ENCODE results near the gene LIMS1. TPM values are rescaled to one million over a fixed set of nuclear protein-coding genes. Genes with fewer than 3 reads are reported as not detected.
A peak's percentile ranks its signal among the peaks of the same experiment; 100 is the strongest.

The LIMS1 gene
- total and polyA plus RNA-seq, 2 donors from 2014 or later, result 14.4 to 65.1 TPM

- Histone ChIP-seq H3K9me3 (ENCODE audit: control insufficient read depth in 2 of 3, insufficient read depth in 1 of 3, low read length in 3 of 3) (no peaks in the 10 kb centered on the region), H3K4me1 (ENCODE audit: control insufficient read depth in 2 of 3, insufficient read depth in 2 of 3, low read depth in 1 of 3, low read length in 3 of 3) (peaks cover 3 to 19% (median 9%) of the 10 kb centered on the region in 3 donors), H3K27me3 (ENCODE audit: control insufficient read depth, insufficient read depth, low read length) (no peaks in the 10 kb centered on the region), H3K4me3 (ENCODE audit: low read length in 3 of 3) (peak overlapping the region in 2 of 3 donors; percentile 12 to 72), H3K9ac (ENCODE audit: low read length in 3 of 3) (peak overlapping the region in 1 of 3 donors; percentile 12), H3K27ac (ENCODE audit: low read depth in 2 of 2, low read length in 2 of 2) (no peak overlapping the region), H3K36me3 (ENCODE audit: control insufficient read depth in 2 of 3, insufficient read depth in 3 of 3, low read length in 3 of 3) (no peaks in the 10 kb centered on the region)
- FAIRE-seq (no peak), DNase-seq (peak in 2 of 5 donors; percentile 32 to 34)
- TF ChIP-seq CTCF (IDR thresholded peaks at IDR 0.05; ENCODE audit: borderline replicate concordance, extremely low read depth, insufficient read depth), result no peak
- intact Hi-C loops (cut with DNase I), result no loop called here
Observed at GRCh38 chr2:108536133-108536780, 2.0 kb downstream of the LIMS1 start.

- H3K4me3 ChIP-seq (ENCODE audit: low read length in 3 of 3), result peak overlapping the region in 1 of 3 donors; percentile 72
- H3K27me3 ChIP-seq (ENCODE audit: control insufficient read depth, insufficient read depth, low read length), result no peaks in the 10 kb centered on the region
- FAIRE-seq (no peak), DNase-seq (no peak)
- H3K4me1 ChIP-seq (ENCODE audit: control insufficient read depth in 2 of 3, insufficient read depth in 2 of 3, low read depth in 1 of 3, low read length in 3 of 3), result peaks cover 3 to 26% (median 13%) of the 10 kb centered on the region in 3 donors
- no peaks in the 10 kb centered on the region for H3K9me3 ChIP-seq (ENCODE audit: control insufficient read depth in 2 of 3, insufficient read depth in 1 of 3, low read length in 3 of 3)
- TF ChIP-seq CTCF (IDR thresholded peaks at IDR 0.05; ENCODE audit: borderline replicate concordance, extremely low read depth, insufficient read depth), result no peak
- H3K27ac ChIP-seq (ENCODE audit: low read depth in 2 of 2, low read length in 2 of 2), result peak overlapping the region in 1 of 2 donors; percentile 23
- peak overlapping the region in 1 of 3 donors; percentile 12 for H3K9ac ChIP-seq (ENCODE audit: low read length in 3 of 3)
- intact Hi-C loops (cut with DNase I), result no loop called here
- H3K36me3 ChIP-seq (ENCODE audit: control insufficient read depth in 2 of 3, insufficient read depth in 3 of 3, low read length in 3 of 3), result no peaks in the 10 kb centered on the region
Observed at GRCh38 chr2:108536911-108537310, 2.6 kb downstream of the LIMS1 start.

- intact Hi-C loops (cut with DNase I), result no loop called here
- Histone ChIP-seq H3K27me3 (ENCODE audit: control insufficient read depth, insufficient read depth, low read length) (no peaks in the 10 kb centered on the region), H3K36me3 (ENCODE audit: control insufficient read depth in 2 of 3, insufficient read depth in 3 of 3, low read length in 3 of 3) (no peaks in the 10 kb centered on the region), H3K27ac (ENCODE audit: low read depth in 2 of 2, low read length in 2 of 2) (no peak overlapping the region), H3K4me1 (ENCODE audit: control insufficient read depth in 2 of 3, insufficient read depth in 2 of 3, low read depth in 1 of 3, low read length in 3 of 3) (peaks cover 3 to 30% (median 15%) of the 10 kb centered on the region in 3 donors), H3K9ac (ENCODE audit: low read length in 3 of 3) (no peak overlapping the region), H3K4me3 (ENCODE audit: low read length in 3 of 3) (no peak overlapping the region), H3K9me3 (ENCODE audit: control insufficient read depth in 2 of 3, insufficient read depth in 1 of 3, low read length in 3 of 3) (no peaks in the 10 kb centered on the region)
- FAIRE-seq, result no peak
- no peak for TF ChIP-seq CTCF (IDR thresholded peaks at IDR 0.05; ENCODE audit: borderline replicate concordance, extremely low read depth, insufficient read depth)
- no peak for DNase-seq
Observed at GRCh38 chr2:108538000-108538625, 3.8 kb downstream of the LIMS1 start.

Data from kidney (tissue), 14 donors.